Transverse colon (tissue), 4 donors: ENCODE data around the gene SIX1.

Source experiments
- POLR2AphosphoS5 ChIP-seq, 3 donors: sonication (generic); formaldehyde crosslinking; IDR thresholded peaks; one replicate each; pipeline ENCODE4 v1.6.1; 2016; ENCODE audit warnings: antibody characterized with exemption in 3 of 3
- TF ChIP-seq, protein P1 (sequence below), 5 experiments: fragments of 200-600 bp in 3 of 5; fragments of 450-650 bp in 2 of 5; sonication (generic) in 3 of 5; IDR thresholded peaks; 1 replicate in 2 of 5; 2 replicates in 3 of 5; pipeline ENCODE4 v1.5.1; 2016 to 2017; ENCODE audit warnings: antibody characterized with exemption in 5 of 5, inconsistent platforms in 3 of 5, mild to moderate bottlenecking in 2 of 5, moderate library complexity in 1 of 5

DNA sequence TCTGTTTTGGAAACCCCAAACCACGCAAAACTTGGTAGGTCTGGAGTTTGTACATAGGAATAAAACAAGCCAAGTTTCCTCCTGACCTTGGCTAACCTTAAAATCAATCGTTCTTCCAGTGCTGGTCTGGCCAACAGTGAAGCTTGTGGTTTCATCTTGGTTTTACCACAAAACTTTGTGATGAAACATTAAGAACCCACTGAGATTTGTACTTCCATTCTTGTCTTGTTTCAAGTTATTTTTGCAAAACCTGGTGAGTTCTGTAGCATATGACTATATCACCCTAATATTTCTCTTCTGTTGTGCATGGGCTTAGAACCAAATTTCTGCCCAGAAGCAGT lies 26.4 kb downstream of the SIX1 start:
- TF ChIP-seq POLR2AphosphoS5 (IDR thresholded peaks at IDR 0.05): no peak
- TF ChIP-seq, protein P1, sequence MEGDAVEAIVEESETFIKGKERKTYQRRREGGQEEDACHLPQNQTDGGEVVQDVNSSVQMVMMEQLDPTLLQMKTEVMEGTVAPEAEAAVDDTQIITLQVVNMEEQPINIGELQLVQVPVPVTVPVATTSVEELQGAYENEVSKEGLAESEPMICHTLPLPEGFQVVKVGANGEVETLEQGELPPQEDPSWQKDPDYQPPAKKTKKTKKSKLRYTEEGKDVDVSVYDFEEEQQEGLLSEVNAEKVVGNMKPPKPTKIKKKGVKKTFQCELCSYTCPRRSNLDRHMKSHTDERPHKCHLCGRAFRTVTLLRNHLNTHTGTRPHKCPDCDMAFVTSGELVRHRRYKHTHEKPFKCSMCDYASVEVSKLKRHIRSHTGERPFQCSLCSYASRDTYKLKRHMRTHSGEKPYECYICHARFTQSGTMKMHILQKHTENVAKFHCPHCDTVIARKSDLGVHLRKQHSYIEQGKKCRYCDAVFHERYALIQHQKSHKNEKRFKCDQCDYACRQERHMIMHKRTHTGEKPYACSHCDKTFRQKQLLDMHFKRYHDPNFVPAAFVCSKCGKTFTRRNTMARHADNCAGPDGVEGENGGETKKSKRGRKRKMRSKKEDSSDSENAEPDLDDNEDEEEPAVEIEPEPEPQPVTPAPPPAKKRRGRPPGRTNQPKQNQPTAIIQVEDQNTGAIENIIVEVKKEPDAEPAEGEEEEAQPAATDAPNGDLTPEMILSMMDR (IDR thresholded peaks at IDR 0.05): no peak
